ENCODE data around the gene TASOR2.

Gene TASOR2

GRCh38 chr10:5684318-5684970 is at the start of gene TASOR2:
Gene TASOR2 (plus strand): TSS chr10:5684838. CDS start chr10:5720643, 35,805 bp downstream.
- peak; percentile 99 for DNase-seq (ENCODE audit: low spot score)

GRCh38 chr10:5634918-5635317 is 49.7 kb upstream of the TASOR2 start:
- DNase-seq (ENCODE audit: low spot score) = no peak

- DNase-seq (ENCODE audit: low spot score) = no peak
Observed at GRCh38 chr10:5638494-5638893, 46.1 kb upstream of the TASOR2 start.

GRCh38 chr10:5639066-5639465 is 45.6 kb upstream of the TASOR2 start:
- no peak for DNase-seq (ENCODE audit: low spot score)

GRCh38 chr10:5640036-5640435 is 44.6 kb upstream of the TASOR2 start:
- no peak for DNase-seq (ENCODE audit: low spot score)

- DNase-seq (ENCODE audit: low spot score) = no peak
Observed at GRCh38 chr10:5640501-5640900, 44.1 kb upstream of the TASOR2 start.

GRCh38 chr10:5641501-5641900 is 43.1 kb upstream of the TASOR2 start:
- DNase-seq (ENCODE audit: low spot score) = no peak

- peak; percentile 30 for DNase-seq (ENCODE audit: low spot score)
Observed at GRCh38 chr10:5643346-5644067, 41.1 kb upstream of the TASOR2 start.

- DNase-seq (ENCODE audit: low spot score) = no peak
Observed at GRCh38 chr10:5644930-5645329, 39.7 kb upstream of the TASOR2 start.

- DNase-seq (ENCODE audit: low spot score) = no peak
Observed at GRCh38 chr10:5645375-5645774, 39.3 kb upstream of the TASOR2 start.

- no peak for DNase-seq (ENCODE audit: low spot score)
Observed at GRCh38 chr10:5645944-5646617, 38.6 kb upstream of the TASOR2 start.

GRCh38 chr10:5647507-5648240 is 37.0 kb upstream of the TASOR2 start:
- no peak for DNase-seq (ENCODE audit: low spot score)

- DNase-seq (ENCODE audit: low spot score) = no peak
Observed at GRCh38 chr10:5648494-5649457, 35.9 kb upstream of the TASOR2 start.

GRCh38 chr10:5649746-5650145 is 34.9 kb upstream of the TASOR2 start:
- no peak for DNase-seq (ENCODE audit: low spot score)

GRCh38 chr10:5650664-5651387 is 33.8 kb upstream of the TASOR2 start:
- no peak for DNase-seq (ENCODE audit: low spot score)

GRCh38 chr10:5651388-5651764 is 33.3 kb upstream of the TASOR2 start:
- no peak for DNase-seq (ENCODE audit: low spot score)

GRCh38 chr10:5652746-5653145 is 31.9 kb upstream of the TASOR2 start:
- DNase-seq (ENCODE audit: low spot score) = no peak

- no peak for DNase-seq (ENCODE audit: low spot score)
Observed at GRCh38 chr10:5654218-5654755, 30.4 kb upstream of the TASOR2 start.

- no peak for DNase-seq (ENCODE audit: low spot score)
Observed at GRCh38 chr10:5655121-5655520, 29.5 kb upstream of the TASOR2 start.

Data from AG08395 (cell line).